Activated T-cell treated with anti-CD3 and anti-CD28 coated beads, Interleukin-2, amount 50 U/mL, for 24 hours (primary cell): ENCODE data around the gene MAPK10.
"Not testable (repeated sequence)": the region's sequence is repeated elsewhere in the genome, so short reads cannot be mapped to it uniquely, and the experiment has no call there.

Experiments
- DNase-seq: peaks from one replicate; pipeline ENCODE4 v3.0.0-alpha.2; 2020
- H3K27ac Mint-ChIP-seq: 2 replicates; pipeline ENCODE4 v1.8.0; 2020; ENCODE audit warnings: mild to moderate bottlenecking, mixed read lengths
- H3K27me3 Mint-ChIP-seq: 2 replicates; pipeline ENCODE4 v1.8.0; 2020; ENCODE audit warnings: mixed read lengths
- H3K36me3 Mint-ChIP-seq: 2 replicates; pipeline ENCODE4 v1.8.0; 2020; ENCODE audit warnings: low read depth, mixed read lengths
- H3K4me1 Mint-ChIP-seq: 2 replicates; pipeline ENCODE4 v1.8.0; 2020; ENCODE audit warnings: low read depth, mixed read lengths
- H3K4me3 Mint-ChIP-seq: 2 replicates; pipeline ENCODE4 v1.8.0; 2020; ENCODE audit warnings: mild to moderate bottlenecking, moderate library complexity, mixed read lengths
- H3K9me3 Mint-ChIP-seq: 2 replicates; pipeline ENCODE4 v1.8.0; 2020; ENCODE audit warnings: mixed read lengths

MAPK10 gene

DNA sequence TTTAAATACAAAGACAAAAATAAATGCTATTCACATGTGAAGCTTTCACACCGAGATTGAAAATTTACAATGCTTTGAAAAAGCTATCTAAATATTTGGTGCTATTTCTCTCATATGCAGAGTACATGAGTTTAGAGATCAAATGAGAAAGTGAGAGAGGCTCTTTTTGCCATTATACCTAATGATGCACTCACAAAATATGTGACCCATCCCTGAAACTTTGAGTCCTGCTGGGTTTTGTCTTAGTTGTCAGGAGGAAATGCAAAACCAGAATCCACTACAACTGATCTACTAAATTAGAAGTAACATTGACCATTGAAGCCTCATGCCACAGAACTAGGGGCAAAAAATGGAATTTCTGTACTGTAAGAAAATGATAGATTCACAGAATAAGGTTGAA is 251.7 kb downstream of the MAPK10 start:
- H3K27me3 Mint-ChIP-seq: no peaks in the 10 kb centered on the region
- H3K36me3 Mint-ChIP-seq: no peaks in the 10 kb centered on the region
- no peak for DNase-seq
- peaks cover 7% of the 10 kb centered on the region for H3K9me3 Mint-ChIP-seq
- no peaks in the 10 kb centered on the region for H3K4me1 Mint-ChIP-seq
- H3K27ac Mint-ChIP-seq: no peak overlapping the region
- no peak overlapping the region for H3K4me3 Mint-ChIP-seq

DNA sequence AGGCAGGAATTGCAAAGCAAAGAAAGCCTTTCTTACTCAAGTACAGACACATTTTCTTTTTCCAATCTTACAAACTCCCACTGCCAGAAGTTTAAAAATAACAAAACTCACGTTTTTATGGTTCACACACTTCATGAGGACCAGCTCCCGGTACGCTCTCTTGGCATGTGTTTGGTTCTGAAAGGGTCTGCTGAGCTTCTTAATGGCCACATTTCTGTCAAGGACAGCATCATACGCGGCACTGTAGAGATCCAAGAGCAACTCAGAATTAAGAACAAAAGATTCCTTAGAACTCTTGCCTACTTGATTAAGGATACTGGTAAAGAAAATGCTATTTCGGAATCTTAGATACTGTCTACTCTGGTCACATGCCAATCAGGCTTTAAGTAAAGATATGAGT is 252.7 kb downstream of the MAPK10 start:
- no peak overlapping the region for H3K4me3 Mint-ChIP-seq
- no peak overlapping the region for H3K27ac Mint-ChIP-seq
- H3K9me3 Mint-ChIP-seq: peaks cover 4% of the 10 kb centered on the region
- H3K27me3 Mint-ChIP-seq: no peaks in the 10 kb centered on the region
- no peak for DNase-seq
- no peaks in the 10 kb centered on the region for H3K4me1 Mint-ChIP-seq
- H3K36me3 Mint-ChIP-seq: no peaks in the 10 kb centered on the region

DNA sequence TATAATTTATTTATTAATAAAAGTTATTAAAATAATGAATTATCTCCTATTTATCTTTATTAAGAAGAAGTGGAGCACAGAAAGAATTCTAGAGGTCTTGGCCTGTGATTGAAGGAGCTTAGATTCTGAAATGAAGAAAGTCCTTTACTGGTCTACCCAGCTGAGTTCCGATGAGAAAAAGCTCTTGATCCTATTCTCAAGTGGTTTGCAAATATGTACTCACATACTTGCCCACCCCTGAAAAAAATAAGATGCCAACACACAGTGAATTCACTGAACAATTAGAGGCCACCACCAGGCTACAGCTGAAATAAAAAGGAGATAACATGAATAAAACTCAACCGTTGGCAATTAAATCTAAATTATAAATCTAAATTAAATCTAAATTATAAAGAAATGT is 253.4 kb downstream of the MAPK10 start:
- H3K36me3 Mint-ChIP-seq: no peaks in the 10 kb centered on the region
- no peak overlapping the region for H3K4me3 Mint-ChIP-seq
- H3K27ac Mint-ChIP-seq: no peak overlapping the region
- no peak for DNase-seq
- H3K4me1 Mint-ChIP-seq: no peaks in the 10 kb centered on the region
- no peaks in the 10 kb centered on the region for H3K27me3 Mint-ChIP-seq
- peaks cover 4% of the 10 kb centered on the region for H3K9me3 Mint-ChIP-seq

DNA sequence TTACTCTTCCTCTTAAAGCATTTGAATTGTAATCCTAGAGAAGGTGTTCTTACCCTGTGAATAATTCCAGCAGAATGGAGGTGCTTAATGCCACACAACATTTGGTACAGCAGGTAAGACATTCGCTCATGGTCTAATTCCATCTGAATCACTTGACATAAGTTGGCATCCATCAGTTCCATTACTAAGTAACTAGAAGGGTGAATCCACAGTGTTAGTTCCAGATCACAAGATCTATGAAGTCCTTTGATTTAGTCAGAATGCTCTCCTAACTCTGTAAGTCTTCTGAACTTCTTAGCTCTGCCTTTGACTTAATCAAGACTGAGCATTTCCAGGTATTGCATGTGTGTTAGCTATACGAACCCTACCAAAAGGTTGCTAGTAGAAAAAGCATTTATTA is 258.0 kb downstream of the MAPK10 start:
- no peaks in the 10 kb centered on the region for H3K9me3 Mint-ChIP-seq
- H3K4me1 Mint-ChIP-seq: no peaks in the 10 kb centered on the region
- DNase-seq: no peak
- H3K36me3 Mint-ChIP-seq: no peaks in the 10 kb centered on the region
- no peak overlapping the region for H3K4me3 Mint-ChIP-seq
- H3K27me3 Mint-ChIP-seq: no peaks in the 10 kb centered on the region
- H3K27ac Mint-ChIP-seq: no peak overlapping the region

DNA sequence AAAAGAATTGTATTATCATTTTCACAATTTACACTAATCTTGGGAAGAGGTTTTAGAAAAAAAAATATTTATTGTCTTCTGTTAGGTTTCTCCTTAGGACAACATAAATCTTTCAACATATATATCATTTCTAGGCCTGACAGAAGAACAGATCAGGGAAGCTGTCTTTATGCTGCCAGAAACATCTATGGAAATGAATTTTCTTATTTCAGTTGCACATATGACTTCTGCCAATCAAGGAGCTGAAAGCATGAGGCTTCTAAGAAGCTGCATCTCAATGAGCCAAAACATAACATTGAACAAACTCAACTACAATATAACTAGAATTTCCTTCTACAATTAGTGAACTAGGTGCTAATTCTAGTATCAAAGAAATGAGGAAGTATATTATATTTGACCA is 258.4 kb downstream of the MAPK10 start:
- no peaks in the 10 kb centered on the region for H3K36me3 Mint-ChIP-seq
- no peak overlapping the region for H3K27ac Mint-ChIP-seq
- H3K27me3 Mint-ChIP-seq: no peaks in the 10 kb centered on the region
- H3K4me1 Mint-ChIP-seq: no peaks in the 10 kb centered on the region
- DNase-seq: no peak
- H3K9me3 Mint-ChIP-seq: no peaks in the 10 kb centered on the region
- H3K4me3 Mint-ChIP-seq: no peak overlapping the region

DNA sequence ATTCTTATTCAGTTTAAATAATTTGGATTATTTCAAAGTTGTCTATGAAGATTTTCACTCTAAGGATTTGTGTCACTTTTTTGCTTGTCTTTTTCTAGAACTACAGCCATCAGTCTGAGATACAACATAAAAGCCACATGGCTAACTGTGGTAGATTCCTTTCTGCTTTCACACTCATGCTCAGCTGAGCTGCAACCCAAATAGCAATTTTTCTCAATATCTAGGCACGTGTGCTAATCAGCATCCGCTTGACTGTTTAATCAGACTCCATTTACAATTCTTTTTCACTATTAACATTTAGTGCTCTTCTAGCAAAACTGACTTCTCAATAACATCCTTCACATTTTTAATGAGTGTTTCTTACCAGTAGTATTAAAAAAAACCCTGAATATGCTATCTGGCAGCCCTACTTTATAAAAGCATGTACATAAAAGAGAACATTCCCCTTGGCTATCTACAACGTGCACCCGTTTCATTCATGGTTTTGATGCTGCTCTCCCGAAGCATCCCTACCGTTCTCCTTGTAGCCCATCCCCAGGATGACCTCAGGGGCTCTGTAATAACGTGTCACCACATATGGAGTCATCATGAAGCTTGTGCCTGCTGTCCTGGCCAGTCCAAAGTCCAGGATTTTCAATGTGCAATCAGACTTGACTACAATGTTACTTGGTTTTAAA is 259.2 kb downstream of the MAPK10 start:
- no peaks in the 10 kb centered on the region for H3K4me1 Mint-ChIP-seq
- H3K27me3 Mint-ChIP-seq: no peaks in the 10 kb centered on the region
- H3K27ac Mint-ChIP-seq: no peak overlapping the region
- H3K36me3 Mint-ChIP-seq: no peaks in the 10 kb centered on the region
- no peak overlapping the region for H3K4me3 Mint-ChIP-seq
- H3K9me3 Mint-ChIP-seq: no peaks in the 10 kb centered on the region
- no peak for DNase-seq

DNA sequence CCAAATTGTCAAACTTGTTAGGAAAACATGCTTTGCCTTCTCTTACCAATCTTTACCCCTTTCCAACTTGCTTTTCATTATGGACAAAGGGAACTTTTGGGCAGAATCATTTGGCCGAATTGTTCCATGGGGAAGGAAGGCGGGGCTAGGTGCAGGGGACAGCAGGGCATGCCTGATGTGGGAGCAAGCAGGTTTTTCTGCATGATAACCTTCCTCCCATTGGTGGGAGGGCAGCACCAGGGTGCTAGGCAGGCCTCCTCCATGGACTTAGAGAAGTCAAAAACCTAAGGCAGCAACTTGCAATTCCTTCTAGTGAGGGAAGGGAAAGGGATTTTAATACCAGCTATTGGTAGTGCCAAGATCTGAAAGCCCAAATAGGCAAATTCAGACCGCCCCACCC is 260.5 kb downstream of the MAPK10 start:
- H3K9me3 Mint-ChIP-seq: no peaks in the 10 kb centered on the region
- no peak overlapping the region for H3K27ac Mint-ChIP-seq
- H3K4me1 Mint-ChIP-seq: no peaks in the 10 kb centered on the region
- H3K36me3 Mint-ChIP-seq: no peaks in the 10 kb centered on the region
- H3K27me3 Mint-ChIP-seq: no peaks in the 10 kb centered on the region
- H3K4me3 Mint-ChIP-seq: no peak overlapping the region
- DNase-seq: no peak

DNA sequence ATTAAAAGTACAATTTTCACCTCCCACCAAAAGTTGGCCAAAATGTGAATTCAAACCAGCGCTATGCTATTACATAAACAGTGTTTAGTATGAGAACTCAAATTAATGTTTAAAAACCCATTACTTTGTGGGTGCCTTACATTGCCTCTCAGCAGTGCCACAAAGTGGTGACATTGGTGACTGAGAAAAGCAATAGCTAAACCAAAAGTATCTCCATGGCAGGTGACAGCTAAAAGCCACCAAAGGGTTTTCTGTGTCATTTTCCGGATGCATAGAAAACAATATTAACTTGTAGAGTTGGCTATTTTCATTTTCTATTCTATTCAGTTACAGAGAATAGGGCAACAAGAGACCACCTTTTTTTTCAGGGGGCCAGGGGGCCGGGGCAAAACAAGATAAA is 261.2 kb downstream of the MAPK10 start:
- DNase-seq: no peak
- no peak overlapping the region for H3K27ac Mint-ChIP-seq
- no peaks in the 10 kb centered on the region for H3K4me1 Mint-ChIP-seq
- no peaks in the 10 kb centered on the region for H3K9me3 Mint-ChIP-seq
- H3K27me3 Mint-ChIP-seq: no peaks in the 10 kb centered on the region
- H3K4me3 Mint-ChIP-seq: no peak overlapping the region
- no peaks in the 10 kb centered on the region for H3K36me3 Mint-ChIP-seq

DNA sequence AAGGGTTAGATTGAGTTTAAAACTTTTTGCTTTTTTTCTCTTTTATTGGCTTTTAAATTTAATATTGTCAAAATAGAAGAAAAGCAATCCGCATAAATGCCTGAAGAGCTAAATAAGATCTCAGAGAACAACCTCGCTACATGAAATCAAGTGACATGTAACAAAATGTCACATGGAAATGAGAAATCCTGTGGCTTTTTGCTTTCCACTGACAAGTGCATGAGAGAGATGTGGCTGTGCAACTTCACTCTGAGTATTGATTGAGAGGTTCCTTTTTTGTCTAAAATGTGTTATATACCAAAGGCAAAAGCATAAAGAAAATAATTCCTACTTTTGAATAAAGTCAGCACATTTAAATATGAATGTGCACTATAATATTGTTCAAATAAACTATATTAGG is 263.5 kb downstream of the MAPK10 start:
- H3K27ac Mint-ChIP-seq: no peak overlapping the region
- H3K4me1 Mint-ChIP-seq: no peaks in the 10 kb centered on the region
- H3K36me3 Mint-ChIP-seq: no peaks in the 10 kb centered on the region
- H3K4me3 Mint-ChIP-seq: no peak overlapping the region
- no peaks in the 10 kb centered on the region for H3K9me3 Mint-ChIP-seq
- DNase-seq: no peak
- no peaks in the 10 kb centered on the region for H3K27me3 Mint-ChIP-seq

DNA sequence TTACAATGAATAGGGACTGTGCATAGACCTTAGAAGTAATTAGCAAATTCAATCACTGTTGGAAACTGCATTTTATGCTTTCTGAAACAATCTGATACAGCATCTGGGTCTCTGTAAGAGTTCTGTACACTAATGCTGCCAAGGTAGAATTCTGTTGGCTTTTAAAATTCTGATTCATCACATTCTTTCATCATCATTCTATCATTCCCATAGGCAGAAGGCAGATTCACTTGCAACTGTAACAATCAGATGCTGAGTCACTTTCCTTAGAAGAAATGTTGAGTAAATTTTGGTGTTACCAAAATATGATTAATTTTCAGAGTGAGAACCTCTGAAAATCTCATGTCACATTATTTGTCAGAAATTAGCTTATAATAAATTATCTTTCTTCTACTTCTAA is 267.2 kb downstream of the MAPK10 start:
- Mint-ChIP-seq H3K9me3 (no peaks in the 10 kb centered on the region), H3K4me1 (no peaks in the 10 kb centered on the region), H3K36me3 (no peaks in the 10 kb centered on the region), H3K27ac (no peak overlapping the region), H3K4me3 (no peak overlapping the region), H3K27me3 (no peaks in the 10 kb centered on the region)
- DNase-seq: no peak

DNA sequence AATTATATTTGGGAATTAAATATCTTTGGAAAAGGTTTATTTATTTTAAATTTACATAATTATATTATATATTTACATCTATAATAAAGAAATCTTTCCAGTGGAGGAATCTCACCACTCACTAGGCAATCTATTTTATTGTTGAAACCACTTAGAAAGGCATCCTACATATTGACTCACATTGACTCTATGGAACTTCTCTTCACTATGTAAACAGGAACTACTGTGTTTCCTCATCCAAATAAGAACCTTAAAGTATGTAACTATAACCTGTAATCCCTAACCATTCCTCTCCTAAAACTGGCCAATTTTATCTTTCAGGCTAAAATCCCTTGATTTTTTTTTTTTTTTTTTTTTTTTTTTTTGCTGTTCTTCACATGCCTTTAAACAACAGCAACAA is 268.7 kb downstream of the MAPK10 start:
- Mint-ChIP-seq H3K4me3 (no peak overlapping the region), H3K36me3 (no peaks in the 10 kb centered on the region), H3K9me3 (no peaks in the 10 kb centered on the region), H3K4me1 (no peaks in the 10 kb centered on the region), H3K27ac (no peak overlapping the region), H3K27me3 (no peaks in the 10 kb centered on the region)
- no peak for DNase-seq

DNA sequence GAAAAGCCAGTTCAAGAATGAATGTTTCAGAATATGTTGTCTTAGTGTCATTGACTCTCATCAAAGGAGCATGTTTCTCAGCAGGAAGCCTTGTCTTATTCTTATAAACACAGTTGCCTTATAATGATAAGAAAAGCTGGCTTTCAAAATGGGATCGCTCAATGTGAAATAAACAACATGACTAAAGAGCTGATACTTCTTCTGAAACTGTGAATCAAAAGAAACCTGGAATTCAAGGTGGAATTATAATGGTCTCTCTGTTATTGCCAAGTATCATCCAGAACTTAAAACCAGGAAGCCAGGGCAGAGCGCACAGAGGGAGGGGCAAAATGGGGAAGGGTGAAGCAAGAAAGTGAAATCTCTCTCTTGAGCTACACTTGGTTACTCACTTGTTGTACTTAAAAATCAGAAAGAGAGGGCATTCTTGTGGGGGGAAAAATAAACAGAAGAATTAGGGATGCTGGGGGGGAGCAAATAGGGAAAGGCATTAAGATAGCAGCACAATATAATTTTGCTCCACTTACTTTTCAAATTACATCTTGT is 270.0 kb downstream of the MAPK10 start:
- Mint-ChIP-seq H3K4me1 (no peaks in the 10 kb centered on the region), H3K4me3 (no peak overlapping the region), H3K9me3 (no peaks in the 10 kb centered on the region), H3K36me3 (no peaks in the 10 kb centered on the region), H3K27ac (no peak overlapping the region), H3K27me3 (no peaks in the 10 kb centered on the region)
- DNase-seq: no peak

DNA sequence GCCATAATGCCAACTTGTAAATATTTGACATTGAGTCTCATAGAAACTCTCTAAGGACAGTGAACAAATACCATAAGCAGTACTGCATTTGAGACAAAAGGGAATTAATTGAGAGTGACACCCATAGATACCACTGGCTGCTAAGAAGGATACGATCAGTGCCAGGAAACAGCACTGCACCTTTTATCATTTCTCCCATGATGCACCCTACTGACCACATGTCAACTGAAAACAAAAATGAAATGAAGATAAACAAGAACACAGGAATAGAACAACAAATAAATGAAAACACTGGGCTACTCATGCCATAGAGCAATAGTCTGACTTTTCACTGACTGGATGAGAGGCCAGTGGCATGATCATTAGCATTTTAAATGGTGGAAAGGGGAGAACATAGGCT is 270.8 kb downstream of the MAPK10 start:
- Mint-ChIP-seq H3K4me3 (no peak overlapping the region), H3K4me1 (no peaks in the 10 kb centered on the region), H3K9me3 (no peaks in the 10 kb centered on the region), H3K36me3 (no peaks in the 10 kb centered on the region), H3K27ac (no peak overlapping the region), H3K27me3 (no peaks in the 10 kb centered on the region)
- DNase-seq: no peak

DNA sequence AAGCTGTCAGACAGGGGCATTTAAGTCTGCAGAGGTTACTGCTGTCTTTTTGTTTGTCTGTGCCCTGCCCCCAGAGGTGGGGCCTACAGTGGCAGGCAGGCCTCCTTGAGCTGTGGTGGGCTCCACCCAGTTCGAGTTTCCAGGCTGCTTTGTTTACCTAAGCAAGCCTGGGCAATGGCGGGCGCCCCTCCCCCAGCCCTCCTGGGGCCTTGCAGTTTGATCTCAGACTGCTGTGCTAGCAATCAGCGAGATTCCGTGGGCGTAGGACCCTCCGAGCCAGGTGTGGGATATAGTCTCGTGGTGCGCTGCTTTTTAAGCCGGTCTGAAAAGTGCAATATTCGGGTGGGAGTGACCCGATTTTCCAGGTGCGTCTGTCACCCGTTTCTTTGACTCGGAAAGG is 284.1 kb downstream of the MAPK10 start:
- not testable (repeated sequence) for H3K4me3 Mint-ChIP-seq, DNase-seq, H3K9me3 Mint-ChIP-seq, H3K27me3 Mint-ChIP-seq, H3K27ac Mint-ChIP-seq, H3K36me3 Mint-ChIP-seq, H3K4me1 Mint-ChIP-seq

DNA sequence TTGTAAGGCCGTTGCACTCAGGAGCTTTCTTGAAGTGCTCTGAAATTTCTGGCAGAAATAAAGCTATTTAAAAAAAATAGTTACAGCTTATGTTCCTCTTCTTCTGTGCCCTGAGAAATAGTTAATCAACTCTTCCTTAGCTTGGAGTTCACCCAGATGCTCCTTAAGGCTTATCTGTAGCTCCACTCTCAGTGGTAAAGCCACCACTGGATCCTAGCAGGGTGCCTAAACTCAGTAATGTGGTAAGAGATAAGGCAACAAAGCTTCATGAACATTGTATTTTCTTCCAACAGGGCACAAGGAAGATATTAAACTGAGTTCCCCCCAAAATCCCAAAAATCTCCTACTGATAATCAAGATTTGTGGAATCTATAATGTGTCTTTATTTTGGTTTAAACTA is 299.5 kb downstream of the MAPK10 start:
- Mint-ChIP-seq H3K27ac (no peak overlapping the region), H3K36me3 (no peaks in the 10 kb centered on the region)

DNA sequence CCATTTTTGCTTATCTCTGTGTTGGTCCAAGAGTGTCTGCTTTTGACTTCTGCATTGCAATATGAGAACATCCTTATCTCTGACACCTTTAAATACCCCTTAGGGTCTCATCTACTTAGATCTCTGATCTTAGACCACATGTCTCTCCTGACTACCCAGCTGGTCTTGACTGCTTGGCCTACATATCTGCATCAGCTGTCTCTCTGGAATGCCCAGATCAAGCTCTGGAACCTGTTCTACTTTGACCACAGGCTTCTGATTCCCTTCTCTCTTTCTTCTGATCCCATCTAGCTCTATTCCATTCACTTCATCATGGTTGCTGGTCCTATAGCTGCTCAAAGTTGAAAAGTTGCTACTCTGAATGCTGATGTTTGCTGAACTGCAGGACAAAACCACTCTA is 301.2 kb downstream of the MAPK10 start:
- H3K4me3 Mint-ChIP-seq: no peak overlapping the region

More for the DNA sequence above, 299.5 kb downstream of the MAPK10 start:
- no peaks in the 10 kb centered on the region for H3K4me1 Mint-ChIP-seq
- no peaks in the 10 kb centered on the region for H3K27me3 Mint-ChIP-seq
- no peak for DNase-seq
- H3K9me3 Mint-ChIP-seq: no peaks in the 10 kb centered on the region
- H3K4me3 Mint-ChIP-seq: no peak overlapping the region

More for the DNA sequence above, 301.2 kb downstream of the MAPK10 start:
- Mint-ChIP-seq H3K27ac (no peak overlapping the region), H3K4me1 (no peaks in the 10 kb centered on the region), H3K9me3 (no peaks in the 10 kb centered on the region), H3K27me3 (no peaks in the 10 kb centered on the region), H3K36me3 (no peaks in the 10 kb centered on the region)
- DNase-seq: no peak
